IPS-NIHi11 (cell line): Measurements from ENCODE around the gene IDUA.
"Not testable (repeated sequence)": the region's sequence is repeated elsewhere in the genome, so short reads cannot be mapped to it uniquely, and the experiment has no call there.

Source experiments
- DNase-seq: peaks from one replicate; pipeline ENCODE4 v3.0.0; 2012; ENCODE audit warnings: mixed read lengths, low spot score

The IDUA gene

DNA sequence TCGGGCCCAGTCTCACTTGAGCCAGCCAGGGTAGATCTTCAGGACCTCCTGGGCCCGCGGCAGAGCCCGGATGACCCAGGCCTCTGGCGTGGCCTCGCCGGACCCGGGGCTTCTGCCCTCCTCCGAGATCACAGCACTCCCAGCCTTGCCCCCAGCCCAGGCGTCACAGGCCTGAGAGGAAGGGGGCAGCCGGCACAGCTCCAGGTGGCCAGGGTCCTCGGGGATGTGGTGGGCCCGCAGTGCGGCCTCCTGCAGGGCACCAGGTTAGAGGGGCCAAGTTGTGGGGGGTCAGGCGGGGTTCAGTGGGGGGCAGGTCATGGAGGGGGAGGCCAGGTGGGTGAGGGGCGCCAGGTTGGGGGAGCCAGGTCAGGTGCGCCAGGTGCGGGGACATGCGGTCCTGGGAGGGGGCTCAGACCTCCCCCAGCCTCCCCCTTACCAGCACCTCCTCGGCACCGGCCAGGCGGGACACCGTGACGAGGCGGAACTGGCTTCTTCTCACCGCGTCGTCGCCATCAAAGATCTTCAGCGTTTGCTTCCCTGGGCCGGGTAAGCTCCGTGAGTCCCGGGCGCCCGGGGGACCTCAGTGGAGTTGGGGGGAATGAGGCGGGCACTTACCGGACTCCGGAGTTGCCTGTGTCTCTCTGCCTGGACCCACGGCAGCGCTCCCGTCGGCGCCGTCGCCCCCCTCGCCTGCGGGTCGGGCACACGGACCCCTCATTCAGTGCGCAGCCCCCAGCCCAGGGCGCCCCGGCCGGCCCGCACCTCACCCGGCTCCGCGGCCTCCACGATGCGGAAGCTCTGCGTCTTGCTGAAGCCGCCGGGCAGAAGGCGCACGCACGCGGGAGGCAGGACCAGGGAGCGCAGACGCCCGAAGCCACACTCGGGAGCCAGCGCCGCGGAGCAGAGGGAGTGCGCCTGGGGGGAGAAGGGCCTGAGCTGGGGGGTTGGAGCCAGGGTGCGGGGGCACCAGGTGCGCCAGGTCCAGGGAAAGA, 19.4 kb upstream of the IDUA start:
- no peak for DNase-seq

DNA sequence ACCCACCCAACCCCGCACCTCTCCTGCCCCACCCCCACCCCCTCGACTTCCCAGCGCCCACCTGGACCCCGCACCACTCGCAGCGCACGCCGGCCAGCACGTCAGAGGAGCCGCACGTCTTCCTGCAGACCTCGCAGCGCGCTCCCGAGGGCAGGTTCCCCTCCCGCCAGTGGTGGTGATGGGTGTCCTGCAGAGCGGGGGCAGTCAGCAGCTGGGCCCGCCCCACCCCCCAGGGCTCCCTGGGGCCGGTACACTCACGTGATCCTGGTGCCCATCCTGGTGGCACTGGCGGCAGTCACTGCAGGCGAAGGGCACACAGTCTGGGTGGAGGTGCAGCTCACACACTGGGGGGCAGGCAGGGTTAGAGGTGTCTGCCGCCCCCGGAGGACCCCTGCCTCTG, 18.6 kb upstream of the IDUA start:
- no peak for DNase-seq

DNA sequence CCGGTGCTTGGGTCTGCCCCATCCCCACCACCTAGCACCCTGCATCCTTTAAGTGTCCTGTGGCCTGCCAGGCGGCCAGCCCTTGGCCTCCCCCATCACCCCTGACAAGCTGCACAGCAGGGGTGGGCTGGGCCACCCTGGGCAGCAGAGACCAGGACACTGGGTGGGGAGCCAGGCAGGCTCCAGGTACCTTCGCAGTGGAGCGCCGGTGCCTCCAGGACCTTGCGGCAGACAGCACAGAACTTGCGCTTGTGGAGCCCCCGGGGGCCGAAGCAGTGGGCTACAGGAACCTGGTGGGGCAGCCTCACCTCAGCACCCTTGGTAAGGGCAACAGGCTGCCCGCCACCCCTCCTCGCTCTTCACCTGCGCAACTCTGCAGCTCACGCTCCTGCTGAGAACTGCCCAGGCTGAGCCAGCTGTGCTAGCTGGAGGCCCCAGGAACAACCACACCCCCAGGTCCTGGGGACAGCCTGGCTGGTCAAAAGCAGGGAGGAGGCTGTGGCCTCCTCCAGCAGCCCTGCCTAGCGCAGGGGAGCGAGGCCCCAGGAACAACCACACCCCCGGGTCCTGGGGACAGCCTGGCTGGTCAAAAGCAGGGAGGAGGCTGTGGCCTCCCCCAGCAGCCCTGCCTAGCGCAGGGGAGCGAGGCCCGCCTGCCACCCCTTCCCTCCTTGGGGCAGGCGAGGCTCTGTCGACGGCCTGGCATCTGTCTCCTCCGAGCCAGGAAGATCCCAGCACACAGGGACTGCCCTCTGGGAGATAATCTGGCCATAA, 18.0 kb upstream of the IDUA start:
- no peak for DNase-seq

DNA sequence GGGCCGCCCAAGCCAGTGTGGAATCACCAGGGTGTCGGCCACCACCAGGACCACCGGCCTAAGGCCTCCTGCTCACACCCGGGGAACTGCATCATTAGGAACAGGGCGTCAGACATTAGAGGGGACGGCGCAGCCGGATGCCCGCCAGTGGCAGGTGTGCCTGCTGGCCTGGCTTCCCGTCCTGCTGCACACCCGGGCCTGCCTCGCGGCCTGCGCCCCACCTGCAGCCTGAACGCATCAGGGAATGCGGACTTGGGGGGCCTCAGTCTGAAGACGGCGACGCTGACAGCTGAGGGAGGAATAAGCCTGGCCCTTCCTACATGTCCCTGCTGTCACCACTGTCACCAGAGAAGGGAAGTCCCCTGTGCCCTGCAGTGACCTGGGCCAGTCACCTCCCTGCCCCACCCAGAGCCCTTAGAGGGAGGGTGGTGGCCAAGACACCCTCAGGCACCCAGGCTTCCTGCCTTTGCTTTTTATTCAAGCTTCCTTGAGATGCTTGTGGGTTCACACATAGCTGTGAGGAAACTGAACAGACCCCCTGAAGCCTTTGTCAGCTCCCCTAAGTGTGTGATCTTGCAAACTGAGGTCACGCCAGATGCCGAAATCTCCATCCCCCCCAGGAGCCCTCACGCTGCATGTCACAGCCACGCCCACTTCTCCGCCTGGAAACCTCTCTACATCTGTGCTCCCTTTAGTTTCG, 16.6 kb upstream of the IDUA start:
- no peak for DNase-seq

DNA sequence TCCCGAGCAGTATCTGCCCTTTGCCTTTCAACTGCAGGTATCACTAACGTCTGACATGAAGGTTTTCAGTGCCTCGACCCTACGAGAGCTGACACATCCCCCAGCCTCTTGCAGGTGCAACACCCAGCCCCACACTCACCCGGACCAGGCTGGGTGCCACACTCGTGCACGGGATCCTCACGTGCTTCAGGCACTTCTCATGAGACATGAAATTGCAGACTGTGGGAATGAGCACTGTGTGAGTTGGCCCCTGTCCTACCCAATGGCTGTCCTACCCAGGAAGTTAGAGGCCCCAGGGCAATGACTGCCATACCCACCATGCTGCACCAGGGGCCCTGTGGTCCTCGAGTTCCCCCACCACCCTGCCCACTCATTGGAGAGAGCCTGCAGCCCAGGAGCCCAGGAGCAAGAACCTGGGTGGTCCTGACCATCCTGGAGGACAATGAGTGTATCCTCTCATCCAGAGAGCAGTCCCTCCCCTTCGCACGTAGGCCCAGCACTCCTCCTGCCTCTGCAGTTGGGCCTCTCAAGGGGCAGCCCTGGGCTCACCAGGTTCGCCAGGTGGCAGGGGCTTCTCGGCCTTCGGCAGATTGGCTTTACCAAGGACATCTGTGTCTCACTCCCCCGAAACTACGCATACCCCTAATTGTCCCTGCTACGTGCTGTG, 15.9 kb upstream of the IDUA start:
- DNase-seq, result no peak

DNA sequence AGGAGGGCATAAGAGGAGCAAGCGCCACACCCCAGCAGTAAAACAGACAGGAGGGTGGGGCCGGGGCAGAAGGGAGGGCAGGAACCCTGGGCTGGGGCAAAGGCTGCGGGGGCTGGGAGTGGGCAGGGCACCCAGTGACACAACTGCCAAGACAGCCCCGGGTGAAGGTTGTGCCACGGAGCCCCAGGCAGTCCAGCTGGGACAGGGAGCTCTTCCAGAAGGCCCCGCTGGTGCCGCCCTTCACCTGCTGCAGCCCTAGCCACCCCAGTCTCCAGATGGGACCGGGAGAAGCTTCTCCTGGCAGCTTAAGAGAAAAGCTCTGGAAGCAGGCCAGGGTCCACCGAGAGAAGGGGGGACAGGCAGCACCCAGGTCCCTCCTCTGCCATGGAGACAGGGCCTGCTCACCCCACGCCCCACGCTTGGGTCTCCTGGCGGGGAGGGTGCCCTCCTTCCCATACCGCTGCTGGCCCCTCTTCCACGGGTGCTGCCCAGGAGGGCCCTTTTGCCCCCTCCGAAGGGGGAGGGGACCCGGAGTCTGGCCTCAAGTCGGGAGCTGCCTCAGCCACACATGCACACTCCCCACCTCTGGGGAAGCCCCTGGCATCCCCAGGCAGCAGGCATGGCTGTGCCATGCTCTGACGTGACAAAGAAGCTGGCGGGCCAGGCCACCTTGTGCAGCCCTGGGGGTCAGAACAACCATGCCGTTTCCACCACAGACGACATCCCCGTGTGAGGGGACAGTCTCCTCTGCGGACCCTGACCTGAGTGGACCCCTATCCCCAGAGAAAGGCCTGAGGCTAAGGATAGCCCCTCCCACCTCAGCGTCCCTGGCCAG, 15.0 kb upstream of the IDUA start:
- DNase-seq, result no peak

DNA sequence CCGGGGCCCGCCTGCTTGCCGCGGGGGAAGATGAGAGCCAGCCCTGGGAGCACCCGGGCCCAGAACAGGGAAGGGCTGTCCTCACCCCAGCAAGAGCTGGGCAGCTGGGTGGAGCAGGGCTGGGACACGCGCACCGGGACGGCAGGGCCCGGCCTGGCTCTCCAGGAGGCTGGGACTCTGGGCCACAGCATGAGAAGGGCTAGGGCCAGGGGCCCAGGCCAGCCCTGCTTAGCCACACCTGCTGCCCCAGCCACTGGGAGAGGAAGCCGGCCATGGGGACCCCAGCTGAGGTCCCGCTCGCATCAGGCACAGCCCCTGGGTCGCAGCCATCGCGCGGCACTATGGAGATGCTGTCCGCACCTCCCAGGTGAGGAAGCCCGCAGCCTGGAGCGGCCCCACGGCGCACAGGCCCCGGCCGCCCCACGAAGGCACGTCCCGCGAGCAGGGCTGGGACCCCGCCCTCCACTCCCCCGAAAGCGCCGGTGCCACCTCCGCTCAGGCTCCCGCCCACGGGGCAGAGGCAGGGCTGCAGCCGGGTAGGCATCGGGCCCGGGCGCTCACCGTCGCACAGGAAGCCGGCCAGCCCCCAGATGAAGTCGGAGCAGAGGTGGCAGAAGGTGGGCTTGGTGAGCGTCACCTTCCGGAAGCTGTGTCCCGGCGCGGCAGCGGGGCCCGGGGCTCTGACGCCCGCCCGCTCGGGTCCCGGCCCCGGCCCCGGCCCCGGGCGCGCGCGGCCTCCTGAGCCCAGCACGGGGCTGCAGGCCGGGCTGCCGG, 14.0 kb upstream of the IDUA start:
- peak; percentile 65 for DNase-seq

DNA sequence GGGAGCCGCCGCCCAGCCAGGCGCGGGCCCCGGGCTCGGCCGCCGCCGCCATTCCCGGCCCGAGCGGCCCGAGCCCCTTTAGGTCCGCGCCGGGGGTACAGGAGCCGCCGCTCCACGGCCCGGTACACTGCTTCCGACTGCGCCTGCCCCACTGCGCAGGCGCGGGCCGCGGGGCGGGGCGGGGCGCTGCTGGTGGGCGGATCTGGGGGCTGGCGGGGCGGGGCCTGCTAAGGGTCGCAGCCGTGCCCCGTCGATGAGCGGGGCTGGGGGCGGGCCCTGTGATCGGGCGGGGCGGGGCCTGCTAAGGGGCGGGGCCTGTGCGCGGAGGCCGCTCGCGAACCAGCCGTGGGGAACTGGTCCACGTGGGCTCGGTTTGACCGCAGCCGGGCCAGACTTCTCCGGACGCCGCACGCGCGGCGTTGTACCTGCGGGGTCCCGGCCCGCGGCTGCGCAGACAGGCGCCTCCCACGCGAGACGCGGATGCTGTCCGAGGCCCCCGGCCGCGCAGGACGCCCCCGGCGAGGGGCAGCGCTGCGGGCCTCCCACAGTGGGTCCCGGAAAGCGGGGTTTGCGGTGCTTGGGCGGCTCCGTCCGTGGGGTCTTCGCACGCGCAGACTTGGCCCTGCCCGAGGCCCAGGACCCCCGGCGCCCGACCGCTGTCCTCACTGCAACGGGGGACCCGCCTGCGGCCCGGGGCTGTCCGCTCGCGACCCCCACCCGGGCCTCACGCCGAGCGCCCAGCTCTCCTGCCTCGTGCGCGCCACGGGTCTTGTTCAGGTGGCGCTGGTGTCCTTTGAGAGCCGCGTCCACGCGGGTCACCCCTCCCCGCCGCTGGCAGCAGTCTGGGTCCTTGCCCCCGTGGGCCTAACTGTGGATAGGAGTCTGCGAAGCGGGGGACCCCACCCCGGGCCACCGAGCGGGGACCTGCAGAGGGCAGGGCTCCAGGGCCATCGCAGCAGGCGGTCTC, 13.1 kb upstream of the IDUA start, which contains the start of gene DGKQ:
DGKQ (minus strand) TSS at position 139 of the 967 bp plus-strand sequence; CDS start at position 52, 87 bp downstream.
- peak; percentile 100 for DNase-seq

DNA sequence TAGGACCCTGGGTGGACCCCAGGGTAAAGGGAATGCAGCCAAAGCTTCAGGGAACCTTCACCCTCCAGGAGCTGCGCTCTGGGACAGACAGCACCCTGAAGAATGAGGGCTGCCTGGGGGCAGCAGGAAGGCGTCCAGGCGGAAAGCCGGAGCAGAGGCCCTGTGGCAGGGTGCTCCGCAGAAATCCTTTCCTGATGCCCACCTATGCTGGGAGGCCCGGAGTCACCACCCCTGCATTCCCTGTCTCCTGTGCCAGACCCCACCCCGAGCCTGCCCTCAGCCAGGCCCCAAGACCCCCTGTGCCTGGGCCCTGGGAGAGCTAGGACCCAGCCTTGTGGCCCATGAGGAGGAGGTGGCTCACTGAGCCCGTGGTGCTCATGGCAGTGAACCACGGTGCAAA, 12.2 kb upstream of the IDUA start:
- DNase-seq, result no peak

DNA sequence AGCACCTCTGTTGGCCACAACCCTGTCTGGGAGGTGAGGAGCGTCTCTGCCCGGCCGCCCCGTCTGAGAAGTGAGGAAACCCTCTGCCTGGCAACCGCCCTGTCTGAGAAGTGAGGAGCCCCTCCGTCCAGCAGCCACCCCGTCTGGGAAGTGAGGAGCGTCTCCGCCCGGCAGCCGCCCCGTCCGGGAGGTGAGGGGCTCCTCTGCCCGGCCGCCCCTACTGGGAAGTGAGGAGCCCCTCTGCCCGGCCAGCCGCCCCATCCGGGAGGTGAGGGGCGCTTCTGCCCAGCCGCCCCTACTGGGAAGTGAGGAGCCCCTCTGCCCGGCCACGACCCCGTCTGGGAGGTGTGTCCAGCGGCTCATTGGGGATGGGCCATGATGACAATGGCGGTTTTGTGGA, 10.8 kb upstream of the IDUA start:
- not testable (repeated sequence) for DNase-seq

DNA sequence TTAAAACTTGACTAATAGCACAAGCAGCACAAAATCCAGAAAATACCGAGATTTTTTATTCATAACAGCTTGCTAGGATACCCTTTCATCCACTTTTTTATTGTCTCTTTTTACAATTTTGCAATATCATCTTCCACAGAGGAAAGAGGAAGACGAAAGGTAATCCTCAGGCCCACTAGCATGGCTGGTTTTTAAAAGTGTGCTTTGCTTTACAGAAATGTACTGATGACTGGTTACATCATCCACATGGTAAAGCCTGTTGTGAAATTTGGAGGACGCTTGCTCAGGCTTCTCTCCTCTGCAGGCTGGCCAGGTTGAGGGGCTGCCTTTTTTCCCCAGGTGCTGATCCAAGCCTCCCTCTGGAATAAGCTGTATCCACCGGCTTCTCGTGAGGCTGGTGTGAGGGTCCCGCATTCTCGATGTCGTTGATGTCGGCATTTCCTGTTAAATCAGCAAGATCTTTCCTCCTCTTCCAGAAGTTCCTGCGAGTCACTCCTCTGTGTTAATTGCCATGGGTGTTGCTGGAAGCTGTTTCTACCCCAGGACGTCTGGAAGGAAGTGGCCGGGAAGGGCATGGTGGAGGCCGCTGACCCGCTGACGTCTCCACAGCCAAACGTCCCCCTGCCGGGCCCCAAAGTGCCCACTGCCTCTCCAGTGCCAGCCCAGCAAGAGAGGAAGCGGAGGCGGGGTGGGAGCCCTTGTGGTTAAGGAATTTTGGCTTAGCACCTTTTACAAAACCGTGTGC, 7.7 kb upstream of the IDUA start:
- DNase-seq, result no peak

DNA sequence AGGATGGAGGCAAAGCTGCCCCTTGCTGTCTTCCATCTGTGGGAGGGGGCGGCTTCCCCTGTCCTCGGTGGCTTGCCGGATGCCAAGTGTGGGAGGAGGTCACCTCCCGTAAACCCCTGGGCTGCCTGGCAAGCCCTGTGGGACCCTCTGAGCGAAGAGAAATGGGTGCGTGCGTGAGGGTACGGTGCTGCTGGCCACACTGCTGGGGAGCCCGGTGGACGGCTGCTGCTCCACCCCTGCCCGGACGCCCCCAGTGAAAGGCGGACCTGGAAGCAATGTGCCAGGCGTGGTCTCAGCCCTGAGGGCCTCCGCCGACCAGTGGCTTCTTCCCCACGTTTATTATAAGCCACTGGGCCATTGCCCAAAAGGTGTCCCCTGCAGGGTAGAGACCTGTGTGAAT, 4.6 kb upstream of the IDUA start:
- DNase-seq, result no peak

DNA sequence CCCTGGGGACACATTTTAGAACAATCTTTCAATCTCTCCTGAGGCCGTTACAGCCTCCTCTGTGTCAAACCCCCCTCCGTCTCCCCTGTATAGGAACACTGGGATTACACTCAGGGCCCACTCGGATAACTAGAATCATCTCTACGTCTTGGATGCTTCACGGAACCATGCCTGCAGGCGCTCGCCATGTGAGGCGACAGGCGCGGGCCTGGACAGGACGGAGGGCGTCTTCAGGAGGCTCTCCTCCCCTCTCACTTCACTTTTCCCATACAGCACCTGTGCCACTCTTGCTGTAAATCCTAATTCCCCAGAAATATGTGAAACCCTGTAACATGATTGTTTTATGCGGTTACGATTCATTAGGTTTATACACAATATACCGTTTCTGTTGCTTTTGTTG, 4.0 kb upstream of the IDUA start:
- no peak for DNase-seq

DNA sequence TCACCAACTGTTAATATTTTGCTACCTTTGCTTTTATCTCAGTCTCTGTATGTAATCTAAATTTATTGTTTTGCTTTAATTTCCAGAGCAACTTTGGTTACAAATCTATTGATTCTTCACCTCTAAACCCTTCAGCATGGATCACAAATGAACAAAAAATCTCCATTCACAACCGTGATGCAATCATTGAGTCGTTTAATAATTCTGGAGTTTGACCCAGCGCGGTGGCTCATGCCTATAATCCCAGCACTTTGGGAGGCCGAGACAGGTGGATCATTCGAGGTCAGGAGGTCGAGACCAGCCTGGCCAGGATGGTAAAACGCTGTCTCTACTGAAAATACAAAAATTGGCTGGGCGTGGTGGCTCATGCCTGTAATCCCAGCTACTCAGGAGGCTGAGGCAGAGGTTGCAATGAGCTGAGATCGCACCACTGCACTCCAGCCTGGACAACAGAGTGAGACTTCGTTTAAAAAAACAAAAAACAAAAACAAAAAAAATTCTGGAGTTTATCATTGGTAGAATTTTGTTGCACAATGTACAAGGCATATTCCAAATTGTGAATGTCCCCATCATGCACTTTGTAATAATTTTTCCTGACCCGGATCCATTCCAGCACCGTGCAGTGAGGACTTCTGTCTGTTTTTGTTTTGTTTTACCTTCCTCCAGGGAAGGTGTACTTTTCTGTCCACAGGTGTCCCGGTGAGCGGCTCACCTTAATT, 2.3 kb upstream of the IDUA start:
- no peak for DNase-seq

DNA sequence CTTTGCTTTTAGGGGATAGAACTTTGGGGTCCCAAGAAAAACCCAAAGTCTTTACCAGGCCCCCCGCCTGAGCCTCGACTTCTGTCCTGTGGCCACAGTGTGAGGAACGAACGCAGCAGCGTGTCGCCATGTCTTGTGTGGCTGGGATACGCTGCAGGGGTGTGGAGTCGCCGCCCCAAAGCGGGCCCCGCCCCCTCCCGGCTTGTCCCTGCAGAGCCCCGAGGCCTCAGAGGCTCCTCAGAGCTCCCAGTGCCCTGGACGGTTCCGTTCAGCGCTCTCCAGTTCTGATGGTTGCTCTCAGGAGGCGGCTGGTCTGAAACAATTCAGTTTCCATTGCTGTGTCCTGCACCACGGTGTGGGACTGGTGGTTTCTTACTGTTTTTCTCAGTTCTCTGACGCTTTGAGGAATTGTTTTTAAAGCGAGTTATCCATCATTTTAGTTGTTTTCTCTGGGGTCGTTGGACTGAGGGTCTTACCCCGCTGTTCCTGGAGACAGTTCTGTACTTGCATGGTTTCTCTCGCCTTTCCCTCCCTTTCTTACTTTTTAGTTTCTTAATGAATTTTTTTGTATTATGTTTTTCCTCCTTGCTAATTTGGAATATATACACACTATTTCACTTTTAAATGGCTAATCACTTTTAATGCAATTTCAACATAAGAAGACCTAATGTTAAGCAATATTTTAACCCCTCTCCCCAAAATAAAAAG, 1.6 kb upstream of the IDUA start:
- peak; percentile 88 for DNase-seq

DNA sequence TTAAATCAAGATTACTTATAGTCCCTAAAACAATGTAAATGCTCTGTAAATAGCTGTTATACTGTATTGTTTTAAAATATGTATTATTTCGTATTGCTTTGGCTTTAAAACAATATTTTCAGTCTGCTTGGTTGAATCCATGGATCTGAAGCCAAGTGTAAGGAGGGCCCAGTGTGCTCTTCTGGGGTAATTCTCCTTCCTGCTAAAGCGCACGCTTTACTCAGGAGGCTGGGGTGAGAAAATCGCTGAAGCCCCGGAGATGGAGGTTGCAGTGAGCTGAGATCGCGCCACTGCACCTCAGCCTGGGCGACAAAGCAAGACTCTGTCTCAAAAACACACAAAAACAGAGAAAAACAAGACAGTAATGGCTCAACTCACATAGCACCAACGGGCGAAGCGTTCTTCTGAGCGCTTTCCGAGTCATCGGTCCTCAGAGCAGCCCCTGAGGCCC, 391 bp upstream of the IDUA start:
- no peak for DNase-seq
